ENCODE measurements around the gene MAPK11. TPM values are rescaled to one million over a fixed set of nuclear protein-coding genes. Genes with fewer than 3 reads are reported as not detected.

Gene MAPK11
- total and polyA plus RNA-seq, 9 donors: 0.92 to 31.6 (median 12.0) TPM

- 14 to 33% (median 24%) methylated on average over 25 to 59 of the region's 59 CpGs for WGBS, 3 donors
- Histone ChIP-seq H3K36me3 (no peaks in the 10 kb centered on the region), H3K27ac (peak overlapping the region; percentile 52 to 65), H3K4me3 (peak overlapping the region; percentile 25), H3K4me1 (ENCODE audit: insufficient read depth) (peaks cover 64% of the 10 kb centered on the region), H3K27me3 (no peaks in the 10 kb centered on the region), H3K9me3 (no peaks in the 10 kb centered on the region)
- no peak for DNase-seq
- TF ChIP-seq CTCF (IDR thresholded peaks at IDR 0.05) (no peak), EP300 (IDR thresholded peaks at IDR 0.05) (no peak), POLR2A (IDR thresholded peaks at IDR 0.05) (no peak)
- intact Hi-C loops (cut with DNase I): no loop called here
Observed at GRCh38 chr22:50298937-50299784, 29.0 kb upstream of the MAPK11 start.

- 75 to 84% (median 80%) methylated on average over 4 of the region's 4 CpGs for WGBS, 3 donors
Observed at GRCh38 chr22:50298266-50298637, 28.1 kb upstream of the MAPK11 start.

GRCh38 chr22:50297510-50298265 is 27.5 kb upstream of the MAPK11 start:
- H3K9me3 ChIP-seq: no peaks in the 10 kb centered on the region
- H3K27ac ChIP-seq: peak overlapping the region in 1 of 2 donors; percentile 52
- 78 to 81% (median 79%) methylated on average over 20 of the region's 20 CpGs for WGBS, 3 donors
- H3K27me3 ChIP-seq: no peaks in the 10 kb centered on the region
- H3K36me3 ChIP-seq: no peaks in the 10 kb centered on the region
- TF ChIP-seq EP300 (IDR thresholded peaks at IDR 0.05): no peak
- no peak for TF ChIP-seq POLR2A (IDR thresholded peaks at IDR 0.05)
- TF ChIP-seq CTCF (IDR thresholded peaks at IDR 0.05): no peak
- peaks cover 60% of the 10 kb centered on the region for H3K4me1 ChIP-seq (ENCODE audit: insufficient read depth)
- DNase-seq: no peak
- H3K4me3 ChIP-seq: no peak overlapping the region
- intact Hi-C loops (cut with DNase I): no loop called here

More at GRCh38 chr22:50298266-50298637, 28.1 kb upstream of the MAPK11 start:
- H3K27me3 ChIP-seq: no peaks in the 10 kb centered on the region
- intact Hi-C loops (cut with DNase I): no loop called here
- H3K27ac ChIP-seq: peak overlapping the region in 1 of 2 donors; percentile 52
- no peak for TF ChIP-seq POLR2A (IDR thresholded peaks at IDR 0.05)
- TF ChIP-seq EP300 (IDR thresholded peaks at IDR 0.05): no peak
- TF ChIP-seq CTCF (IDR thresholded peaks at IDR 0.05): no peak
- H3K4me3 ChIP-seq: no peak overlapping the region
- H3K4me1 ChIP-seq (ENCODE audit: insufficient read depth): peaks cover 61% of the 10 kb centered on the region
- no peaks in the 10 kb centered on the region for H3K36me3 ChIP-seq
- no peak for DNase-seq
- H3K9me3 ChIP-seq: no peaks in the 10 kb centered on the region

- Histone ChIP-seq H3K27ac (peak overlapping the region in 1 of 2 donors; percentile 45), H3K36me3 (no peaks in the 10 kb centered on the region), H3K9me3 (no peaks in the 10 kb centered on the region), H3K4me3 (no peak overlapping the region), H3K4me1 (ENCODE audit: insufficient read depth) (peaks cover 57% of the 10 kb centered on the region), H3K27me3 (no peaks in the 10 kb centered on the region)
- 43 to 48% (median 44%) methylated on average over 23 to 29 of the region's 29 CpGs for WGBS, 3 donors
- DNase-seq: peak in 1 of 5 donors; percentile 42
- TF ChIP-seq EP300 (IDR thresholded peaks at IDR 0.05): no peak
- TF ChIP-seq CTCF (IDR thresholded peaks at IDR 0.05): no peak
- TF ChIP-seq POLR2A (IDR thresholded peaks at IDR 0.05): no peak
- intact Hi-C loops (cut with DNase I): no loop called here
Observed at GRCh38 chr22:50296658-50297490, 26.7 kb upstream of the MAPK11 start.

Data from ovary (tissue), 9 donors.